ENCODE results near the gene AXIN1. TPM values are rescaled to one million over a fixed set of nuclear protein-coding genes. Genes with fewer than 3 reads are reported as not detected.

Gene AXIN1
- polyA plus RNA-seq, 1 donor from 2014 or later = 1.6 TPM

- H3K9me3 Mint-ChIP-seq = no peaks in the 10 kb centered on the region
- peaks cover 2% of the 10 kb centered on the region for H3K27me3 Mint-ChIP-seq
- H3K27ac Mint-ChIP-seq = no peak overlapping the region
- H3K36me3 Mint-ChIP-seq = peaks cover 8% of the 10 kb centered on the region
- no peak overlapping the region for H3K4me3 Mint-ChIP-seq
- H3K4me1 Mint-ChIP-seq = no peaks in the 10 kb centered on the region
Observed at GRCh38 chr16:287298-287811, 65.2 kb downstream of the AXIN1 start.

DNA sequence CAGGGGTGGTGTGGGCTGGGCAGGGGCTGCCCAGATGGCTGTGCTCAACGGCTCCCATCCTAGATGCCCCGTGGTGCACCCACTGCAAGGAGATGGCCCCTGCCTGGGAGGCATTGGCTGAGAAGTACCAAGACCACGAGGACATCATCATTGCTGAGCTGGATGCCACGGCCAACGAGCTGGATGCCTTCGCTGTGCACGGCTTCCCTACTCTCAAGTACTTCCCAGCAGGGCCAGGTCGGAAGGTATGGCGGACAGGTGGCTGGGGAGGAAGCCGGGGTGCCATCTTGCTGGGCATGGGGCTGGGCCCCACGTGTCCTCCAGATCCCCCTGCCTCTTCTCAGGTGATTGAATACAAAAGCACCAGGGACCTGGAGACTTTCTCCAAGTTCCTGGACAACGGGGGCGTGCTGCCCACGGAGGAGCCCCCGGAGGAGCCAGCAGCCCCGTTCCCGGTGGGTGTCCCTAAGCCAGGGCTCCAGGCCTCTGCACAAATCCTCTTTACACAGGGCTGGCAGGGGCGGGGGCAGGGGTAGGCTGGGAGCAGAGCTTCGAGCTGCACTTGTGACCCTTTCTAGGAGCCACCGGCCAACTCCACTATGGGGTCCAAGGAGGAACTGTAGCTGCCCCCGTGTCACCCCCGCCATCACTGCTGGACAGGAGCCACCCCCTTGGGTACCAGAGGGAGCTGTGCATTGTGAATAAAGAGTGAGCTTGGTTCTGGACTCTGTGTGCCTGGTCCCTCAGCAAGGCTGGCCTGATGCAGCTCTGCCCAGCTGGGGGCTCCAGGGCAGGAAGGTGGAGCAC lies 65.8 kb downstream of the AXIN1 start:
- no peak overlapping the region for H3K4me3 Mint-ChIP-seq
- peaks cover 6% of the 10 kb centered on the region for H3K27me3 Mint-ChIP-seq
- H3K4me1 Mint-ChIP-seq = no peaks in the 10 kb centered on the region
- H3K27ac Mint-ChIP-seq = no peak overlapping the region
- H3K9me3 Mint-ChIP-seq = no peaks in the 10 kb centered on the region
- H3K36me3 Mint-ChIP-seq = peaks cover 8% of the 10 kb centered on the region

DNA sequence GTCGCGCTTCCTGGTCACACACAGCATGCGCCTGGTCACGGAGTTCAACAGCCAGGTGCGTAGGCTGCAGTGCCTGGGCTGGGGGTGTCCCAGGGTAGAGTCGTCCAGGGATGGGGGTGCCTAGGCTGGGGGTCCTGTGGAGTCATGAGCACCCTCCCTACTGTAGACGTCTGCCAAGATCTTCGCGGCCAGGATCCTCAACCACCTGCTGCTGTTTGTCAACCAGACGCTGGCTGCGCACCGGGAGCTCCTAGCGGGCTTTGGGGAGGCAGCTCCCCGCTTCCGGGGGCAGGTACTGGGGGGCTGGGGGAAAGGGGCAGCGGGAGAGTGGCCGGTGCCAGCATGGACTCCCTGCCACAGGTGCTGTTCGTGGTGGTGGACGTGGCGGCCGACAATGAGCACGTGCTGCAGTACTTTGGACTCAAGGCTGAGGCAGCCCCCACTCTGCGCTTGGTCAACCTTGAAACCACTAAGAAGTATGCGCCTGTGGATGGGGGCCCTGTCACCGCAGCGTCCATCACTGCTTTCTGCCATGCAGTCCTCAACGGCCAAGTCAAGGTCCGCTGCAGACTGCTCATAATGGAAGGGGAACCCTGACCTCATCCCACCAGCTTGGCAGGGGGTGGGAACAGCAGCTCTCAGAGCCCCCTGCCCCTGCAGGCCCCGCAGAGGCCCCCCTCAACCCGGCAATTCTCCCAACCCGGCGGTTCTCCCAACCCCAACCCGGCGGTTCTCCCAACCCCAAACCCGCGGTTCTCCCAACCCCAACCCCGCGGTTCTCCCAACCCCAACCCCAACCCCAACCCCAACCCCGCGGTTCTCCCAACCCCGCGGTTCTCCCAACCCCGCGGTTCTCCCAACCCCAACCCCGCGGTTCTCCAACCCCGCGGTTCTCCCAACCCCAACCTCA lies 67.1 kb downstream of the AXIN1 start:
- H3K4me1 Mint-ChIP-seq = no peaks in the 10 kb centered on the region
- H3K4me3 Mint-ChIP-seq = no peak overlapping the region
- no peak overlapping the region for H3K27ac Mint-ChIP-seq
- peaks cover 8% of the 10 kb centered on the region for H3K36me3 Mint-ChIP-seq
- H3K9me3 Mint-ChIP-seq = no peaks in the 10 kb centered on the region
- H3K27me3 Mint-ChIP-seq = peaks cover 8% of the 10 kb centered on the region

- no peaks in the 10 kb centered on the region for H3K9me3 Mint-ChIP-seq
- peaks cover 8% of the 10 kb centered on the region for H3K27me3 Mint-ChIP-seq
- H3K4me1 Mint-ChIP-seq = no peaks in the 10 kb centered on the region
- H3K36me3 Mint-ChIP-seq = peaks cover 8% of the 10 kb centered on the region
- H3K4me3 Mint-ChIP-seq = no peak overlapping the region
- H3K27ac Mint-ChIP-seq = no peak overlapping the region
Observed at GRCh38 chr16:284204-285120, 68.1 kb downstream of the AXIN1 start.

- H3K9me3 Mint-ChIP-seq = no peaks in the 10 kb centered on the region
- H3K36me3 Mint-ChIP-seq = peaks cover 8% of the 10 kb centered on the region
- no peak within 1 kb of the TSS for H3K27ac Mint-ChIP-seq
- H3K4me1 Mint-ChIP-seq = peaks cover 0 to 2% (median 0%) of the 10 kb centered on the region in 3 donors
- H3K4me3 Mint-ChIP-seq = no peak within 1 kb of the TSS
- peaks cover 16% of the 10 kb centered on the region for H3K27me3 Mint-ChIP-seq
Observed at GRCh38 chr16:283033-283805, 69.3 kb downstream of the AXIN1 start, which contains the start of gene PDIA2. Gene PDIA2, plus strand, starts transcription at chr16:283164. Its CDS starts 6 bp downstream, at chr16:283170.

DNA sequence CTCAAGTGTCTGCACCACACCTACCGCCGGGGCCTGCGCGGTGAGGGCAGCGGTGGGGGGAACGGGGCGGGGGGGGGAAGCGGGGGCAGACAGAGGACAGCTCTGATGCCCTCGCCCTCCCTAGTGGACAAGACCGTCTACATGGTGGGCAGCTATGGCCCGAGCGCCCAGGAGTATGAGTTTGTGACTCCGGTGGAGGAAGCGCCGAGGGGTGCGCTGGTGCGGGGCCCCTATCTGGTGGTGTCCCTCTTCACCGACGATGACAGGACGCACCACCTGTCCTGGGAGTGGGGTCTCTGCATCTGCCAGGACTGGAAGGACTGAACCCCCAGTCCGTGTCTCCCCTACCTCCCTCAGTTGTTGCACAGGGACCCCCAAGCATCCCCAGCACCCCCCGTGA lies 70.0 kb downstream of the AXIN1 start:
- Mint-ChIP-seq H3K27ac (no peak overlapping the region), H3K9me3 (no peaks in the 10 kb centered on the region), H3K36me3 (peaks cover 5% of the 10 kb centered on the region), H3K4me3 (no peak overlapping the region), H3K27me3 (peaks cover 17% of the 10 kb centered on the region), H3K4me1 (peaks cover 0 to 2% (median 0%) of the 10 kb centered on the region in 3 donors)

DNA sequence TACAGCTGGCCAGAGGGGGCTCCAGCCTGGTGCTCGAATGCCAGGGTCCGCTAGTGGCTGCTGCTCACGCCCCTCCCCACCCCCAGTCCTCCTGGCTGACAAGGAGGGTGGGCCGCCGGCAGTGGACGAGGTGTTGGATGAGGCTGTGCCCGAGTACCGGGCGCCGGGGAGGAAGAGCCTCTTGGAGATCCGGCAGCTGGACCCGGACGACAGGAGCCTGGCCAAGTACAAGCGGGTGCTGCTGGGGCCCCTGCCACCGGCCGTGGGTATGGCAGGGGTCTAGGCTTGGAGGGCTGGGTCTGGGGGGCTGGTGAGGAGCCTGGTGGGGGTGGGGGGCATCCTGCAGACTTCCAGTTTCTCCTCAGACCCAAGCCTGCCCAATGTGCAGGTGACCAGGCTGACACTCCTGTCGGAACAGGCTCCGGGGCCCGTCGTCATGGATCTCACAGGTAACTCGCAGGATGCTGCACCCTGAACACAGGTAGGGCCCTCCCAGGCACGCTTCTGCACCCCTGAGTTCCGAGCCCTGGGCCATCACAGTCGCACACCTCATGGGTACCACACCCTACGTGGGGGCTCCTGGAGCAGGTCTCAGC lies 70.8 kb downstream of the AXIN1 start:
- H3K27me3 Mint-ChIP-seq = peaks cover 22% of the 10 kb centered on the region
- no peak overlapping the region for H3K27ac Mint-ChIP-seq
- H3K36me3 Mint-ChIP-seq = peaks cover 4% of the 10 kb centered on the region
- no peak overlapping the region for H3K4me3 Mint-ChIP-seq
- H3K4me1 Mint-ChIP-seq = peaks cover 0 to 2% (median 0%) of the 10 kb centered on the region in 3 donors
- H3K9me3 Mint-ChIP-seq = no peaks in the 10 kb centered on the region

GRCh38 chr16:280991-281659 lies 71.4 kb downstream of the AXIN1 start:
- Mint-ChIP-seq H3K9me3 (no peaks in the 10 kb centered on the region), H3K27ac (no peak overlapping the region), H3K4me1 (peaks cover 0 to 3% (median 0%) of the 10 kb centered on the region in 3 donors), H3K4me3 (no peak overlapping the region), H3K27me3 (peaks cover 27% of the 10 kb centered on the region), H3K36me3 (no peaks in the 10 kb centered on the region)

- H3K4me1 Mint-ChIP-seq = peaks cover 0 to 3% (median 0%) of the 10 kb centered on the region in 3 donors
- no peak within 1 kb of the TSS for H3K27ac Mint-ChIP-seq
- no peaks in the 10 kb centered on the region for H3K9me3 Mint-ChIP-seq
- peaks cover 28% of the 10 kb centered on the region for H3K27me3 Mint-ChIP-seq
- H3K36me3 Mint-ChIP-seq = no peaks in the 10 kb centered on the region
- H3K4me3 Mint-ChIP-seq = no peak within 1 kb of the TSS
Observed at GRCh38 chr16:280552-280951, 72.0 kb downstream of the AXIN1 start, which contains the start of gene ARHGDIG. Gene ARHGDIG, plus strand, starts transcription at chr16:280591. Its CDS starts 90 bp downstream, at chr16:280681.

DNA sequence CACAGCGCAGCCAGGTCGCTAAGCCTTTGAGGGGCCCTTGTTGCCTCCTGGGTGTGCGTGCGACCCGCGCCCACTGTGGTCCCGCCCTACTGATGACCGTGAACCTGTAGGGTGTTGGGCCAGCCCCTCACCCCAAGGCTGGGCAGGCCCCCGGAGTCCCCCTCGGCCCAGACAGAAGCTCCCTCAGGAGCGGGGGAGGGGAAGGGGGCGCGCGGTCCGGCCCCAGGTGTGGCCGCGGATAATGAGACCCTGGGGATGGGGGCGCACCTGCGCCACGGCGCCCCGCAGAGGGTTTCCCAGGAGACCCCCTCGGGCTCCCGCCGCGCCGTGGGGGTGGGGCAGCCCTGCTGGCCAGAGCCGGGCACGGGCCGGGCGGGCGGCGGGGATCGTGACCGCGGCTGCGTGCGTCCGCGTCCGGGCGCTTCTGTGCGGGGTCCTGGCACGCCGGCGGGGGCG lies 72.5 kb downstream of the AXIN1 start:
- Mint-ChIP-seq H3K4me1 (peaks cover 0 to 3% (median 0%) of the 10 kb centered on the region in 3 donors), H3K36me3 (no peaks in the 10 kb centered on the region), H3K4me3 (no peak overlapping the region), H3K27me3 (peaks cover 30% of the 10 kb centered on the region), H3K9me3 (no peaks in the 10 kb centered on the region), H3K27ac (no peak overlapping the region)

- peaks cover 0 to 3% (median 0%) of the 10 kb centered on the region in 3 donors for H3K4me1 Mint-ChIP-seq
- no peaks in the 10 kb centered on the region for H3K9me3 Mint-ChIP-seq
- peak overlapping the region in 1 of 4 donors; percentile 21 for H3K4me3 Mint-ChIP-seq
- no peak overlapping the region for H3K27ac Mint-ChIP-seq
- H3K27me3 Mint-ChIP-seq = peaks cover 31% of the 10 kb centered on the region
- no peaks in the 10 kb centered on the region for H3K36me3 Mint-ChIP-seq
Observed at GRCh38 chr16:279531-279930, 73.0 kb downstream of the AXIN1 start.

DNA sequence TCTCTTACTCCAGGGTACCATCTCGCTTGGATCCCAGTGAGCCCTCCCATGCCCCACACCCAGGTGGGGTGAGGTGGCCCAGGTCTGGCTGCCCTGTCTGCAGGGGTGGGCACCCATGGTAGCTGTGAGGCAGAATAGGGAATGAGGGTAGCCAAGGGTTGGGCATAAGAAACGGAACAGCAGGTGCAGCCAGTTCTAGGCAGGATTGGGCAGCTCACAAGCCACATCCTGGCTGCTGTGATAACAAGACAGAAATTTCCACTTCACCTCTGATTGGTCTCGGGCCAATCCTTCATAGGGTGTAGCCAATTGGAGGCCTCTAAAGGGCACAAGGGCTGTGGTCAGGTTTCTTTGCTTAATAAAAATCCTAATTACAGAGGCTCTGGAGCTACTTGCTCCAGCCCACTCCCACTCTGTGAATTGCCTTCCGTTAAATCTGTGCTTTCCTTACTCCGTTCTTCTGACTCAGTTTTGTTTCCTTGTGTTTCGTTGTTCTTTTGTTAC lies 73.6 kb downstream of the AXIN1 start:
- Mint-ChIP-seq H3K4me3 (no peak overlapping the region), H3K27me3 (peaks cover 34% of the 10 kb centered on the region), H3K9me3 (no peaks in the 10 kb centered on the region), H3K36me3 (no peaks in the 10 kb centered on the region), H3K4me1 (peaks cover 0 to 3% (median 0%) of the 10 kb centered on the region in 3 donors), H3K27ac (no peak overlapping the region)
